ENCODE measurements around the gene EIF4G3.

- TF ChIP-seq CTCF (IDR thresholded peaks at IDR 0.05) (no peak), POLR2A (IDR thresholded peaks at IDR 0.05) (no peak), POLR2AphosphoS5 (IDR thresholded peaks at IDR 0.05) (no peak)
Observed at GRCh38 chr1:20865001-20865400, 311.7 kb downstream of the EIF4G3 start.

All from transverse colon (tissue), 4 donors.